ENCODE measurements around the gene SLC19A2.

- TF ChIP-seq CTCF (IDR thresholded peaks at IDR 0.05) (no peak), POLR2A (IDR thresholded peaks at IDR 0.05) (no peak)
Measured at GRCh38 chr1:169487561-169487960, 1.8 kb upstream of the SLC19A2 start.
